ENCODE results near the gene CDK11B.
"Not testable (repeated sequence)": the region's sequence is repeated elsewhere in the genome, so short reads cannot be mapped to it uniquely, and the experiment has no call there.

- not testable (repeated sequence) for TF ChIP-seq CTCF (IDR thresholded peaks at IDR 0.05; ENCODE audit: insufficient read depth, low read depth, low read length); EZH2 (IDR thresholded peaks at IDR 0.05; ENCODE audit: insufficient read depth, low read length)
Observed at GRCh38 chr1:1658583-1659549, at the start of gene CDK11B.
